Measurements from ENCODE around the gene PAPPA2. TPM values are rescaled to one million over a fixed set of nuclear protein-coding genes. Genes with fewer than 3 reads are reported as not detected.

PAPPA2 gene
- total and polyA plus RNA-seq, 2 of the 8 experiments (the other 6 are each of a cell fraction or from before 2014, with no cell fraction given) = 0.08 to 0.88 TPM

DNA sequence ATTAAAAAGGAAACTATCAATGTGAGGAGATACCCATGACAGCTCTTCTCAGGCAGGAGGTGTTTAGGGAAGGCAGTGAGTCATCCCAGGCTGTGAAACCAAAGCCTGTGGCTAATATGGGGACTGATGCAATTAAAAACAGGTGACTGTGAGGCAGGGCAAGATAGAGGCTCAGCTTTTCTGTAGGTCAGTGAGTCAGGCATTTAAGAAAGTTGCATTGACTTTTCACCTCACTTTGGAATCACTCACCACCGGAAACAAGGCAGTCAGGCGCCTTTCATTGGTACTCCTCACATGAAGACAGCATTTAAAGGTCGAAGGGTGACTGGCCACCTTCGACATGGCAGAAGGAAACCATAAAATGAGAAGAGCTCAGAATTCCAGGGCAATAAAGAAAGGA, 54.5 kb downstream of the PAPPA2 start:
- H2BK20ac ChIP-seq (ENCODE audit: low read length) = no peak overlapping the region
- H2BK120ac ChIP-seq (replicated peaks; ENCODE audit: low read depth, low read length) = no peak overlapping the region
- no peak overlapping the region for H2BK5ac ChIP-seq (ENCODE audit: low read depth, low read length)
- no peak overlapping the region for H2AK5ac ChIP-seq (ENCODE audit: low read depth, low read length)
- H2BK15ac ChIP-seq (ENCODE audit: low read length) = no peak overlapping the region
- 93% methylated on average over 4 of the region's 4 CpGs; no CpG with 5 or more reads in 1 of the 2 experiments for WGBS, 2 experiments (ENCODE audit: extremely low coverage in 1 of 2, insufficient coverage in 1 of 2, insufficient read length in 1 of 2, insufficient replicate concordance in 2 of 2, low coverage in 1 of 2, low lambda C conversion rate in 2 of 2, missing lambda C conversion rate in 1 of 2)
- no peak overlapping the region for H3K4me3 ChIP-seq (ENCODE audit: extremely low read depth in 1 of 4, insufficient read depth in 2 of 4, low read depth in 3 of 4, low read length in 4 of 4)
- no peaks in the 10 kb centered on the region for H3K27me3 ChIP-seq (replicated peaks in 1 of 4; ENCODE audit: control insufficient read depth in 3 of 4, extremely low read depth in 1 of 4, insufficient read depth in 3 of 4, low read length in 3 of 4)
- H3K27ac ChIP-seq (ENCODE audit: low read depth, low read length) = no peak overlapping the region
- H3K56ac ChIP-seq (replicated peaks; ENCODE audit: insufficient read length, low read depth, low read length) = no peak overlapping the region
- H3K23me2 ChIP-seq (ENCODE audit: low read depth, low read length) = no peaks in the 10 kb centered on the region
- ChIA-PET POLR2A (ENCODE audit: partially characterized antibody) (no interaction called here), CTCF (ENCODE audit: partially characterized antibody) (interaction anchor here (0.8 to 1.3 kb wide), 2 partner anchors 10 to 16 kb away, joined by 4 to 5 read pairs; no protein-coding TSS in a partner anchor)
- no peaks in the 10 kb centered on the region for H3K36me3 ChIP-seq (ENCODE audit: control insufficient read depth in 2 of 4, insufficient read depth in 4 of 4, low read length in 3 of 4)
- H2BK12ac ChIP-seq (ENCODE audit: low read depth, low read length) = no peak overlapping the region
- no peak overlapping the region for H4K5ac ChIP-seq (ENCODE audit: insufficient read length, low read depth, low read length)
- H3K4me2 ChIP-seq (ENCODE audit: insufficient read depth in 1 of 2, low read depth in 2 of 2, low read length in 2 of 2) = no peak overlapping the region
- no peak overlapping the region for H4K8ac ChIP-seq (ENCODE audit: extremely low read depth, insufficient read depth, low read length)
- no peaks in the 10 kb centered on the region for H3K9me3 ChIP-seq (ENCODE audit: insufficient read depth in 2 of 2, low read depth in 1 of 2, low read length in 1 of 2)
- no peak overlapping the region for H3K14ac ChIP-seq (ENCODE audit: insufficient read length)
- no peaks in the 10 kb centered on the region for H4K20me1 ChIP-seq (replicated peaks in 1 of 2; ENCODE audit: control insufficient read depth in 1 of 2, insufficient read depth in 2 of 2, low read length in 2 of 2)
- H3K4me1 ChIP-seq (replicated peaks in 1 of 4; ENCODE audit: control insufficient read depth in 3 of 4, insufficient read depth in 4 of 4, low read length in 3 of 4) = no peaks in the 10 kb centered on the region
- DNase-seq (ENCODE audit: low read depth in 1 of 2, low spot score in 2 of 2) (no peak), FAIRE-seq (no peak)
- no peaks in the 10 kb centered on the region for H3K79me1 ChIP-seq (ENCODE audit: low read depth, low read length)
- no peak overlapping the region for H3K23ac ChIP-seq (ENCODE audit: insufficient read length)
- H2AFZ ChIP-seq (ENCODE audit: low read length) = no peak overlapping the region
- no peaks in the 10 kb centered on the region for H3K79me2 ChIP-seq (ENCODE audit: control insufficient read depth in 1 of 2, insufficient read depth in 2 of 2, low read length in 2 of 2)
- H3K18ac ChIP-seq (ENCODE audit: extremely low read depth, low read length) = no peak overlapping the region
- no peak overlapping the region for H4K91ac ChIP-seq (replicated peaks; ENCODE audit: insufficient read length, low read length)
- H3K4ac ChIP-seq (replicated peaks; ENCODE audit: insufficient read length, low read depth, low read length) = no peak overlapping the region
- no peak overlapping the region for H3K9ac ChIP-seq (replicated peaks in 1 of 4; ENCODE audit: extremely low read depth in 1 of 4, low read depth in 3 of 4, low read length in 3 of 4)
- no peak for TF ChIP-seq BACH1 (IDR thresholded peaks at IDR 0.05; ENCODE audit: low read length)
- no peak for TF ChIP-seq EZH2 (IDR thresholded peaks at IDR 0.05; ENCODE audit: low read depth, low read length, severe bottlenecking)
- TF ChIP-seq RXRA (IDR thresholded peaks at IDR 0.05; ENCODE audit: insufficient read depth, low read depth, low read length) = no peak
- TF ChIP-seq USF2 (IDR thresholded peaks at IDR 0.05; ENCODE audit: low read length) = no peak
- no peak for TF ChIP-seq GTF2F1 (IDR thresholded peaks at IDR 0.05; ENCODE audit: borderline replicate concordance, low read depth, low read length)
- no peak for TF ChIP-seq YY1 (IDR thresholded peaks at IDR 0.05; ENCODE audit: low read depth, low read length)
- TF ChIP-seq KDM1A (IDR thresholded peaks at IDR 0.05; ENCODE audit: borderline replicate concordance, low read length) = no peak
- no peak for TF ChIP-seq SRF (IDR thresholded peaks at IDR 0.05; ENCODE audit: low read depth, low read length)
- TF ChIP-seq NANOG (IDR thresholded peaks at IDR 0.05; ENCODE audit: insufficient read depth, low read depth, low read length, poor library complexity, severe bottlenecking) = no peak
- no peak for TF ChIP-seq TCF12 (IDR thresholded peaks at IDR 0.05; ENCODE audit: low read depth, low read length)
- no peak for TF ChIP-seq CHD2 (IDR thresholded peaks at IDR 0.05; ENCODE audit: low read length)
